NT2/D1 (cell line): ENCODE results near the gene COL8A1.

Experiments used
- SUZ12 ChIP-seq: IDR thresholded peaks from 2 replicates; pipeline ENCODE4 v1.6.1; 2011; ENCODE audit not compliant: insufficient read length, insufficient read depth; ENCODE audit errors: extremely low read depth
- YY1 ChIP-seq: IDR thresholded peaks from 2 replicates; pipeline ENCODE4 v1.6.1; 2011; ENCODE audit not compliant: insufficient read length, insufficient read depth
- ZNF274 ChIP-seq: IDR thresholded peaks from 2 replicates; pipeline ENCODE4 v1.6.1; 2011; ENCODE audit warnings: mild to moderate bottlenecking, low read depth, low read length

DNA sequence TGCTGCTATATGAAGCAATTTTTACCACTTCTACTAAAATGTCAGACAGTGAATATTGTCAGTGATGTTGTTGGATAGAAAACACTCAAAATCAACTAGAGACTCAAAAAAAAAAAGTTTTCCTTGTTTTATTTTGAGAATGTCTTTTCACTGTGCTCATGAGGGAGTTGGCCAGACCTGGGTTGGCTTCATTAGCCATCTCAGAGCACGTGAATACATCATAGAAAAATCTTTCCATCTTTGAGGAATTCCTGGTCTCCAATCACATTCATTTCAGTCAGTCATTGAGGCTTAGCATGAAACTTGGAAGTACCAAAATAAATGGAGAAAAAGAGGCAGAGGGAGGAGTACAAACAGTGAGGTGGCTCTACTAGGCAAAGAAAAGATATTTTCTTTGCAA, 121.6 kb downstream of the COL8A1 start:
- TF ChIP-seq ZNF274 (no peak), SUZ12 (no peak), YY1 (no peak)
